ENCODE results near the gene AUTS2.

GRCh38 chr7:70777251-70777650 is 1179.0 kb downstream of the AUTS2 start:
- no peak for TF ChIP-seq EZH2 (IDR thresholded peaks at IDR 0.05; ENCODE audit: low read length)
- TF ChIP-seq CTCF (optimal IDR thresholded peaks at IDR 0.05 in 1 of 3, IDR thresholded peaks at IDR 0.05 in 1 of 3, conservative IDR thresholded peaks at IDR 0.05 in 1 of 3; ENCODE audit: extremely low read depth in 1 of 3, insufficient read depth in 2 of 3, low read length in 3 of 3) = no peak
